ENCODE measurements around the gene RIC1. TPM values are rescaled to one million over a fixed set of nuclear protein-coding genes. Genes with fewer than 3 reads are reported as not detected.
"Not testable (repeated sequence)": the region's sequence is repeated elsewhere in the genome, so short reads cannot be mapped to it uniquely, and the experiment has no call there.

Gene RIC1
- total RNA-seq, 1 donor from 2014 or later = 23.6 TPM

- FAIRE-seq (no peak), DNase-seq (ENCODE audit: low spot score in 2 of 2) (no peak)
These were observed 6.9 kb upstream of the RIC1 start for GRCh38 chr9:5622016-5622415.

GRCh38 chr9:5624655-5625054 is 4.3 kb upstream of the RIC1 start:
- DNase-seq (ENCODE audit: low spot score in 2 of 2) (no peak), FAIRE-seq (no peak)

- DNase-seq (ENCODE audit: low spot score in 2 of 2) (peak; percentile 19 to 26), FAIRE-seq (no peak)
These were observed 1.9 kb upstream of the RIC1 start for GRCh38 chr9:5626727-5627634.

- DNase-seq (ENCODE audit: low spot score in 2 of 2); FAIRE-seq: not testable (repeated sequence)
These were observed 1.2 kb upstream of the RIC1 start for GRCh38 chr9:5627686-5628085.

GRCh38 chr9:5628183-5628529 is 751 bp upstream of the RIC1 start:
- peak in 1 of 2 donors; percentile 23 for DNase-seq (ENCODE audit: low spot score in 2 of 2)

GRCh38 chr9:5629312-5630080 is 589 bp downstream of the RIC1 start:
- peak in 1 of 2 donors; percentile 58 for DNase-seq (ENCODE audit: low spot score in 2 of 2)
- FAIRE-seq = no peak

More at GRCh38 chr9:5628183-5628529, 751 bp upstream of the RIC1 start:
- FAIRE-seq = no peak

GRCh38 chr9:5630081-5630507 is 1.2 kb downstream of the RIC1 start:
- peak in 1 of 2 donors; percentile 24 for DNase-seq (ENCODE audit: low spot score in 2 of 2)
- FAIRE-seq = no peak

GRCh38 chr9:5631026-5631425 is 2.1 kb downstream of the RIC1 start:
- DNase-seq (ENCODE audit: low spot score in 2 of 2) = no peak
- FAIRE-seq = no peak

- no peak for FAIRE-seq
- DNase-seq (ENCODE audit: low spot score in 2 of 2) = no peak
These were observed 3.6 kb downstream of the RIC1 start for GRCh38 chr9:5632540-5632939.

GRCh38 chr9:5633243-5633642 is 4.3 kb downstream of the RIC1 start:
- FAIRE-seq = no peak

GRCh38 chr9:5635390-5635789 is 6.5 kb downstream of the RIC1 start:
- DNase-seq (ENCODE audit: low spot score in 2 of 2) = no peak
- no peak for FAIRE-seq

More at GRCh38 chr9:5633243-5633642, 4.3 kb downstream of the RIC1 start:
- DNase-seq (ENCODE audit: low spot score in 2 of 2) = no peak

- DNase-seq (ENCODE audit: low spot score in 2 of 2) (no peak), FAIRE-seq (no peak)
These were observed 10.9 kb downstream of the RIC1 start for GRCh38 chr9:5639816-5640215.

GRCh38 chr9:5642170-5642569 is 13.3 kb downstream of the RIC1 start:
- FAIRE-seq = no peak
- DNase-seq (ENCODE audit: low spot score in 2 of 2) = no peak

- FAIRE-seq = no peak
- DNase-seq (ENCODE audit: low spot score in 2 of 2) = no peak
These were observed 14.2 kb downstream of the RIC1 start for GRCh38 chr9:5643005-5643624.

GRCh38 chr9:5644501-5644900 is 15.6 kb downstream of the RIC1 start:
- FAIRE-seq = no peak
- no peak for DNase-seq (ENCODE audit: low spot score in 2 of 2)

- FAIRE-seq (no peak), DNase-seq (ENCODE audit: low spot score in 2 of 2) (no peak)
These were observed 17.2 kb downstream of the RIC1 start for GRCh38 chr9:5646116-5646515.

GRCh38 chr9:5650356-5651105 is 21.6 kb downstream of the RIC1 start:
- no peak for FAIRE-seq
- no peak for DNase-seq (ENCODE audit: low spot score in 2 of 2)

- FAIRE-seq (no peak), DNase-seq (ENCODE audit: low spot score in 2 of 2) (no peak)
These were observed 22.3 kb downstream of the RIC1 start for GRCh38 chr9:5651246-5651645.

- FAIRE-seq (no peak), DNase-seq (ENCODE audit: low spot score in 2 of 2) (no peak)
These were observed 23.9 kb downstream of the RIC1 start for GRCh38 chr9:5652821-5653220.

- DNase-seq (ENCODE audit: low spot score in 2 of 2); FAIRE-seq: not testable (repeated sequence)
These were observed 33.9 kb downstream of the RIC1 start for GRCh38 chr9:5662804-5663203.

Measured in frontal cortex (tissue), 4 donors.